WTC11 (cell line): Measurements from ENCODE around the gene JAZF1. TPM values are rescaled to one million over a fixed set of nuclear protein-coding genes. Genes with fewer than 3 reads are reported as not detected.

Source experiments
- ATAC-seq: fragments of 200-7000 bp; cut with Tn5 transposase; 2 replicates; pipeline ENCODE4 v1.10.0; 2021; ENCODE audit warnings: mild to moderate bottlenecking, moderate library complexity
- CTCF ChIA-PET: fragments of 300-600 bp; sonication (Branson Sonifier 250); formaldehyde crosslinking; loops from one replicate; lab custom pipeline; 2021; ENCODE audit warnings: antibody characterized with exemption; lab: Charles Lee
- POLR2A ChIA-PET: fragments of 350-600 bp; sonication (Branson Sonifier 250); formaldehyde crosslinking; loops from one replicate; lab custom pipeline; 2021; ENCODE audit warnings: antibody characterized with exemption; lab: Charles Lee
- DNase-seq: peaks from one replicate; pipeline ENCODE4 v3.0.0; 2021; ENCODE audit warnings: low spot score
- H3K27ac Mint-ChIP-seq: 2 replicates; pipeline ENCODE4 v1.8.0; 2021; ENCODE audit warnings: mixed read lengths
- H3K27me3 Mint-ChIP-seq: 2 replicates; pipeline ENCODE4 v1.8.0; 2021; ENCODE audit warnings: low read depth, mild to moderate bottlenecking, moderate library complexity, mixed read lengths
- H3K36me3 Mint-ChIP-seq: 2 replicates; pipeline ENCODE4 v1.8.0; 2021; ENCODE audit warnings: mixed read lengths
- H3K4me1 Mint-ChIP-seq: 2 replicates; pipeline ENCODE4 v1.8.0; 2022; ENCODE audit warnings: mixed read lengths
- H3K4me3 Mint-ChIP-seq: 2 replicates; pipeline ENCODE4 v1.8.0; 2021; ENCODE audit warnings: mild to moderate bottlenecking, moderate library complexity, mixed read lengths
- H3K9me3 Mint-ChIP-seq: 2 replicates; pipeline ENCODE4 v1.8.0; 2021; ENCODE audit warnings: mixed read lengths
- AFF4 ChIP-seq: sonication (generic); formaldehyde crosslinking; IDR thresholded peaks from 2 replicates; pipeline ENCODE4 v1.8.1; 2023; ENCODE audit warnings: mild to moderate bottlenecking, missing genetic modification reagents, borderline replicate concordance
- ATF6 ChIP-seq: sonication (generic); formaldehyde crosslinking; IDR thresholded peaks from 2 replicates; pipeline ENCODE4 v1.8.1; 2023; ENCODE audit warnings: mild to moderate bottlenecking, missing genetic modification reagents
- CREB1 ChIP-seq: sonication (generic); formaldehyde crosslinking; IDR thresholded peaks from 2 replicates; pipeline ENCODE4 v1.8.0; 2023; ENCODE audit warnings: mild to moderate bottlenecking, missing genetic modification reagents
- E2F4 ChIP-seq: sonication (generic); formaldehyde crosslinking; IDR thresholded peaks from 2 replicates; pipeline ENCODE4 v1.8.1; 2022; ENCODE audit warnings: low read depth, mild to moderate bottlenecking, moderate library complexity, missing genetic modification reagents, borderline replicate concordance
- ELF4 ChIP-seq: sonication (generic); formaldehyde crosslinking; IDR thresholded peaks from 2 replicates; pipeline ENCODE4 v1.8.1; 2022; ENCODE audit warnings: low read depth, mild to moderate bottlenecking, moderate library complexity, missing genetic modification reagents
- FOXJ3 ChIP-seq: sonication (generic); formaldehyde crosslinking; IDR thresholded peaks from 2 replicates; pipeline ENCODE4 v1.9.0; 2021; ENCODE audit warnings: missing genetic modification reagents, mild to moderate bottlenecking, borderline replicate concordance
- FOXK1 ChIP-seq: sonication (generic); formaldehyde crosslinking; IDR thresholded peaks from 2 replicates; pipeline ENCODE4 v1.8.0; 2022; ENCODE audit warnings: mild to moderate bottlenecking, moderate library complexity, missing genetic modification reagents
- GRHL2 ChIP-seq: fragments of 250-450 bp; sonication (Bioruptor Pico); IDR thresholded peaks from 2 replicates; pipeline ENCODE4 v1.8.0; 2022; ENCODE audit warnings: mild to moderate bottlenecking, moderate library complexity; ENCODE audit not compliant: insufficient replicate concordance, severe bottlenecking
- IRF2 ChIP-seq: sonication (generic); formaldehyde crosslinking; IDR thresholded peaks from 2 replicates; pipeline ENCODE4 v1.8.0; 2022; ENCODE audit warnings: low read depth, missing genetic modification reagents, borderline replicate concordance
- KAT7 ChIP-seq: sonication (generic); formaldehyde crosslinking; IDR thresholded peaks from 2 replicates; pipeline ENCODE4 v1.8.1; 2023; ENCODE audit warnings: missing genetic modification reagents, mild to moderate bottlenecking, borderline replicate concordance
- NFATC4 ChIP-seq: fragments of 250-450 bp; sonication (Bioruptor Pico); IDR thresholded peaks from 2 replicates; pipeline ENCODE4 v1.9.0; 2021; ENCODE audit warnings: mild to moderate bottlenecking
- NR2C2 ChIP-seq: sonication (generic); formaldehyde crosslinking; IDR thresholded peaks from 2 replicates; pipeline ENCODE4 v1.8.0; 2022; ENCODE audit warnings: mild to moderate bottlenecking, missing genetic modification reagents
- NR3C1 ChIP-seq: sonication (generic); formaldehyde crosslinking; conservative IDR thresholded peaks from 2 replicates; pipeline ENCODE4 v1.8.1; 2023; ENCODE audit warnings: low read depth, mild to moderate bottlenecking, missing genetic modification reagents
- PRDM15 ChIP-seq: sonication (generic); formaldehyde crosslinking; IDR thresholded peaks from 2 replicates; pipeline ENCODE4 v1.8.0; 2022; ENCODE audit warnings: missing genetic modification reagents
- RORB ChIP-seq: fragments of 250-450 bp; sonication (Bioruptor Pico); IDR thresholded peaks from 2 replicates; pipeline ENCODE4 v1.9.0; 2021; ENCODE audit warnings: mild to moderate bottlenecking
- SMAD3 ChIP-seq: sonication (generic); formaldehyde crosslinking; IDR thresholded peaks from 2 replicates; pipeline ENCODE4 v1.8.0; 2022; ENCODE audit warnings: missing genetic modification reagents, mild to moderate bottlenecking, borderline replicate concordance
- ZNF281 ChIP-seq: sonication (generic); formaldehyde crosslinking; IDR thresholded peaks from 2 replicates; pipeline ENCODE4 v1.8.0; 2023; ENCODE audit warnings: mild to moderate bottlenecking, missing genetic modification reagents
- ZNF423 ChIP-seq: fragments of 250-450 bp; sonication (Bioruptor Pico); IDR thresholded peaks from 2 replicates; pipeline ENCODE4 v2.1.2; 2022; ENCODE audit warnings: mild to moderate bottlenecking, moderate library complexity
- ZNF425 ChIP-seq: fragments of 250-450 bp; sonication (Bioruptor Pico); conservative IDR thresholded peaks from 2 replicates; pipeline ENCODE4 v1.9.0; 2021; ENCODE audit warnings: mild to moderate bottlenecking
- ZNF671 ChIP-seq: fragments of 250-450 bp; sonication (Bioruptor Pico); IDR thresholded peaks from 2 replicates; pipeline ENCODE4 v1.8.0; 2021; ENCODE audit warnings: mild to moderate bottlenecking
- total RNA-seq: library from RNA; stranded (reverse); gene quantifications from 3 replicates; pipeline ENCODE4 v1.2.3, GENCODE V29; 2021

The JAZF1 gene
- total RNA-seq, 1 experiment from 2014 or later: 19.0 TPM

- TF ChIP-seq ZNF281 (CRISPR knock-in tag) (no peak), ZNF425 (no peak), RORB (no peak), IRF2 (CRISPR knock-in tag) (no peak), NR3C1 (no peak)
- TF ChIP-seq, all 79 proteins: peak for 0
Measured at GRCh38 chr7:28042721-28043120, 137.9 kb downstream of the JAZF1 start (continued).

- Mint-ChIP-seq H3K4me1 (peaks cover 26% of the 10 kb centered on the region), H3K27me3 (no peaks in the 10 kb centered on the region), H3K9me3 (no peaks in the 10 kb centered on the region), H3K4me3 (no peak overlapping the region), H3K36me3 (no peaks in the 10 kb centered on the region), H3K27ac (no peak overlapping the region)
- ChIA-PET CTCF (interaction anchor here (2.0 kb wide), 1 partner anchor 52 kb away, joined by 6 read pairs; no protein-coding TSS in a partner anchor), POLR2A (no interaction called here)
- ATAC-seq: no peak
- DNase-seq: no peak
- TF ChIP-seq ZNF671 (CRISPR knock-in tag) (no peak), KAT7 (CRISPR knock-in tag) (no peak), PRDM15 (CRISPR knock-in tag) (no peak), AFF4 (CRISPR knock-in tag) (no peak), NR2C2 (CRISPR knock-in tag) (no peak), GRHL2 (CRISPR knock-in tag) (no peak), ELF4 (no peak), ZNF423 (CRISPR knock-in tag) (no peak), FOXJ3 (no peak), CREB1 (CRISPR knock-in tag) (no peak), NFATC4 (CRISPR knock-in tag) (no peak), SMAD3 (CRISPR knock-in tag) (no peak), ATF6 (CRISPR knock-in tag) (no peak), E2F4 (no peak), IRF2 (CRISPR knock-in tag) (no peak), FOXK1 (CRISPR knock-in tag) (no peak)
Measured at GRCh38 chr7:28041508-28042314, 138.9 kb downstream of the JAZF1 start.
